Smooth muscle cell of bladder (primary cell): ENCODE data around the gene LY6G5B. TPM values are rescaled to one million over a fixed set of nuclear protein-coding genes. Genes with fewer than 3 reads are reported as not detected.

ENCODE experiments used
- total RNA-seq: library from RNA; depleted of rRNA; stranded (reverse); fragments of >200 nt; gene quantifications from 2 replicates; pipeline ENCODE4 v1.2.3, GENCODE V29; 2014

LY6G5B gene
- total RNA-seq, 1 donor from 2014 or later: 2.1 TPM

Other genes starting within 250 kb of the LY6G5B start
- 8.2 and 8.4 TPM in 2 replicates for gene MICB, start 171.8 kb upstream of the LY6G5B start, total RNA-seq
- gene MCCD1, start 141.0 kb upstream of the LY6G5B start, total RNA-seq: not detected in 2 replicates
- 317 and 461 TPM in 2 replicates for gene DDX39B, start 128.0 kb upstream of the LY6G5B start, total RNA-seq
- 4.8 and 5.0 TPM in 2 replicates for gene ATP6V1G2, start 123.4 kb upstream of the LY6G5B start, total RNA-seq
- gene NFKBIL1, start 122.4 kb upstream of the LY6G5B start, total RNA-seq: 27.3 and 31.5 TPM in 2 replicates
- gene LTA, start 97.7 kb upstream of the LY6G5B start, total RNA-seq: not detected in 2 replicates
- not detected in 2 replicates for gene TNF, start 94.4 kb upstream of the LY6G5B start, total RNA-seq
- not detected in 2 replicates for gene LTB, start 87.6 kb upstream of the LY6G5B start, total RNA-seq
- gene LST1, start 83.7 kb upstream of the LY6G5B start, total RNA-seq: not detected in 2 replicates
- not detected in 2 replicates for gene NCR3, start 77.0 kb upstream of the LY6G5B start, total RNA-seq
- not detected in 2 replicates for gene AIF1, start 54.7 kb upstream of the LY6G5B start, total RNA-seq
- 18.6 and 21.4 TPM in 2 replicates for gene PRRC2A, start 49.3 kb upstream of the LY6G5B start, total RNA-seq
- 64.6 and 88.0 TPM in 2 replicates for gene BAG6, start 17.3 kb upstream of the LY6G5B start, total RNA-seq
- gene APOM, start 14.1 kb upstream of the LY6G5B start, total RNA-seq: 1.3 and 2.8 TPM in 2 replicates
- 17.9 and 23.8 TPM in 2 replicates for gene C6orf47, start 9.2 kb upstream of the LY6G5B start, total RNA-seq
- 13.4 and 14.3 TPM in 2 replicates for gene GPANK1, start 5.0 kb upstream of the LY6G5B start, total RNA-seq
- gene CSNK2B, start 3.9 kb upstream of the LY6G5B start, total RNA-seq: 97.7 and 99.1 TPM in 2 replicates
- 0.09 and 0.43 TPM in 2 replicates for gene LY6G5C, start 11.1 kb downstream of the LY6G5B start, total RNA-seq
- 65.4 and 70.2 TPM in 2 replicates for gene ABHD16A, start 33.3 kb downstream of the LY6G5B start, total RNA-seq
- not detected in 2 replicates for gene LY6G6F, start 36.9 kb downstream of the LY6G5B start, total RNA-seq
- not detected in 2 replicates for gene LY6G6D, start 45.4 kb downstream of the LY6G5B start, total RNA-seq
- not detected in 2 replicates for gene LY6G6C, start 51.8 kb downstream of the LY6G5B start, total RNA-seq
- gene MPIG6B, start 53.4 kb downstream of the LY6G5B start, total RNA-seq: not detected in 2 replicates
- gene DDAH2, start 59.3 kb downstream of the LY6G5B start, total RNA-seq: 74.1 and 102 TPM in 2 replicates
- gene CLIC1, start 66.6 kb downstream of the LY6G5B start, total RNA-seq: 529 and 547 TPM in 2 replicates
- 3.2 and 3.3 TPM in 2 replicates for gene MSH5, start 70.0 kb downstream of the LY6G5B start, total RNA-seq
- 0.28 TPM in 2 replicates for gene SAPCD1, start 92.7 kb downstream of the LY6G5B start, total RNA-seq
- 0.14 and 0.28 TPM in 2 replicates for gene VWA7, start 107.4 kb downstream of the LY6G5B start, total RNA-seq
- 36.0 and 38.7 TPM in 2 replicates for gene VARS1, start 125.8 kb downstream of the LY6G5B start, total RNA-seq
- gene LSM2, start 137.0 kb downstream of the LY6G5B start, total RNA-seq: 22.3 and 27.3 TPM in 2 replicates
- 1.7 and 1.9 TPM in 2 replicates for gene HSPA1L, start 145.3 kb downstream of the LY6G5B start, total RNA-seq
- 63.6 and 87.8 TPM in 2 replicates for gene HSPA1A, start 145.6 kb downstream of the LY6G5B start, total RNA-seq
- gene HSPA1B, start 157.8 kb downstream of the LY6G5B start, total RNA-seq: 113 and 131 TPM in 2 replicates
- gene NEU1, start 192.8 kb downstream of the LY6G5B start, total RNA-seq: 88.7 and 119 TPM in 2 replicates
- gene SLC44A4, start 209.0 kb downstream of the LY6G5B start, total RNA-seq: not detected in 2 replicates
- 48.6 and 68.9 TPM in 2 replicates for gene EHMT2, start 227.7 kb downstream of the LY6G5B start, total RNA-seq
- gene ZBTB12, start 232.1 kb downstream of the LY6G5B start, total RNA-seq: 3.8 and 7.2 TPM in 2 replicates